Activated naive CD8-positive, alpha-beta T cell treated with anti-CD3 and anti-CD28 coated beads, Interleukin-2, amount 10 ng/mL, durations not matched to agents 7 days and 5 days (primary cell): ENCODE data around the gene FMN1. TPM values are rescaled to one million over a fixed set of nuclear protein-coding genes. Genes with fewer than 3 reads are reported as not detected.

Experiments
- ATAC-seq: fragments of 150-1000 bp; cut with Tn5 transposase; one replicate; pipeline ENCODE4 v1.10.0; 2021; ENCODE audit warnings: low read depth, moderate library complexity
- POLR2A ChIA-PET: fragments of 350-600 bp; sonication (Branson Sonifier 250); formaldehyde crosslinking; loops from one replicate; lab custom pipeline; 2021; ENCODE audit warnings: antibody characterized with exemption; lab: Charles Lee
- DNase-seq: peaks from one replicate; pipeline ENCODE4 v3.0.0; 2021
- H3K27ac Mint-ChIP-seq: one replicate; pipeline ENCODE4 v1.8.0; 2022; ENCODE audit warnings: mild to moderate bottlenecking, mixed read lengths
- H3K27me3 Mint-ChIP-seq: one replicate; pipeline ENCODE4 v1.8.0; 2022; ENCODE audit warnings: mild to moderate bottlenecking, moderate library complexity, mixed read lengths
- H3K36me3 Mint-ChIP-seq: one replicate; pipeline ENCODE4 v1.8.0; 2021; ENCODE audit warnings: mild to moderate bottlenecking, mixed read lengths
- H3K4me1 Mint-ChIP-seq: one replicate; pipeline ENCODE4 v1.8.0; 2021; ENCODE audit warnings: mixed read lengths
- H3K4me3 Mint-ChIP-seq: one replicate; pipeline ENCODE4 v1.8.0; 2022; ENCODE audit warnings: mild to moderate bottlenecking, moderate library complexity, mixed read lengths
- H3K9me3 Mint-ChIP-seq: one replicate; pipeline ENCODE4 v1.8.0; 2021; ENCODE audit warnings: mixed read lengths
- total RNA-seq, 2 experiments: library from RNA; stranded (reverse); gene quantifications; one replicate each; pipeline ENCODE4 v1.2.3, GENCODE V29; 2021

Gene FMN1
- total RNA-seq, 2 experiments from 2014 or later, result 0.08 to 0.45 TPM

- no peaks in the 10 kb centered on the region for H3K9me3 Mint-ChIP-seq
- ATAC-seq (no peak), DNase-seq (no peak)
- H3K4me1 Mint-ChIP-seq, result no peaks in the 10 kb centered on the region
- H3K27me3 Mint-ChIP-seq, result peaks cover 7% of the 10 kb centered on the region
- H3K4me3 Mint-ChIP-seq, result no peak overlapping the region
- POLR2A ChIA-PET, result no interaction called here
- H3K36me3 Mint-ChIP-seq, result no peaks in the 10 kb centered on the region
- H3K27ac Mint-ChIP-seq, result no peak overlapping the region
Measured at GRCh38 chr15:32893421-32893820, 301.1 kb downstream of the FMN1 start.

GRCh38 chr15:32889214-32889613, 305.3 kb downstream of the FMN1 start:
- ATAC-seq, result no peak
- Mint-ChIP-seq H3K4me1 (no peaks in the 10 kb centered on the region), H3K9me3 (no peaks in the 10 kb centered on the region), H3K27me3 (peaks cover 6% of the 10 kb centered on the region), H3K36me3 (no peaks in the 10 kb centered on the region), H3K27ac (no peak overlapping the region), H3K4me3 (no peak overlapping the region)
- POLR2A ChIA-PET, result no interaction called here
- no peak for DNase-seq

GRCh38 chr15:32888221-32888761, 306.2 kb downstream of the FMN1 start:
- H3K9me3 Mint-ChIP-seq, result no peaks in the 10 kb centered on the region
- ATAC-seq, result no peak
- peaks cover 6% of the 10 kb centered on the region for H3K27me3 Mint-ChIP-seq
- no peak overlapping the region for H3K27ac Mint-ChIP-seq
- H3K4me1 Mint-ChIP-seq, result no peaks in the 10 kb centered on the region
- no peaks in the 10 kb centered on the region for H3K36me3 Mint-ChIP-seq
- no peak overlapping the region for H3K4me3 Mint-ChIP-seq
- POLR2A ChIA-PET, result no interaction called here
- no peak for DNase-seq

GRCh38 chr15:32887090-32887489, 307.4 kb downstream of the FMN1 start:
- ATAC-seq (no peak), DNase-seq (no peak)
- H3K27ac Mint-ChIP-seq, result no peak overlapping the region
- H3K9me3 Mint-ChIP-seq, result no peaks in the 10 kb centered on the region
- POLR2A ChIA-PET, result no interaction called here
- H3K36me3 Mint-ChIP-seq, result no peaks in the 10 kb centered on the region
- H3K4me3 Mint-ChIP-seq, result no peak overlapping the region
- H3K27me3 Mint-ChIP-seq, result peaks cover 6% of the 10 kb centered on the region
- H3K4me1 Mint-ChIP-seq, result no peaks in the 10 kb centered on the region

GRCh38 chr15:32886459-32886858, 308.1 kb downstream of the FMN1 start:
- H3K4me1 Mint-ChIP-seq, result no peaks in the 10 kb centered on the region
- no peaks in the 10 kb centered on the region for H3K36me3 Mint-ChIP-seq
- no peak overlapping the region for H3K4me3 Mint-ChIP-seq
- POLR2A ChIA-PET, result no interaction called here
- peaks cover 6% of the 10 kb centered on the region for H3K27me3 Mint-ChIP-seq
- ATAC-seq (no peak), DNase-seq (no peak)
- no peaks in the 10 kb centered on the region for H3K9me3 Mint-ChIP-seq
- H3K27ac Mint-ChIP-seq, result no peak overlapping the region

GRCh38 chr15:32885713-32886112, 308.8 kb downstream of the FMN1 start:
- no peak for ATAC-seq
- DNase-seq, result no peak
- POLR2A ChIA-PET, result no interaction called here
- Mint-ChIP-seq H3K27me3 (peaks cover 6% of the 10 kb centered on the region), H3K27ac (no peak overlapping the region), H3K4me1 (no peaks in the 10 kb centered on the region), H3K9me3 (no peaks in the 10 kb centered on the region), H3K4me3 (no peak overlapping the region), H3K36me3 (no peaks in the 10 kb centered on the region)

- ATAC-seq, result no peak
Measured at GRCh38 chr15:32884146-32884545, 310.4 kb downstream of the FMN1 start.

GRCh38 chr15:32882955-32883354, 311.6 kb downstream of the FMN1 start:
- H3K4me1 Mint-ChIP-seq, result no peaks in the 10 kb centered on the region
- DNase-seq (no peak), ATAC-seq (no peak)
- no peaks in the 10 kb centered on the region for H3K9me3 Mint-ChIP-seq
- peaks cover 11% of the 10 kb centered on the region for H3K27me3 Mint-ChIP-seq
- H3K4me3 Mint-ChIP-seq, result no peak overlapping the region
- H3K27ac Mint-ChIP-seq, result no peak overlapping the region
- H3K36me3 Mint-ChIP-seq, result no peaks in the 10 kb centered on the region
- POLR2A ChIA-PET, result no interaction called here

More at GRCh38 chr15:32884146-32884545, 310.4 kb downstream of the FMN1 start:
- H3K9me3 Mint-ChIP-seq, result no peaks in the 10 kb centered on the region
- peaks cover 9% of the 10 kb centered on the region for H3K27me3 Mint-ChIP-seq
- no peak overlapping the region for H3K4me3 Mint-ChIP-seq
- POLR2A ChIA-PET, result no interaction called here
- no peak for DNase-seq
- no peaks in the 10 kb centered on the region for H3K36me3 Mint-ChIP-seq
- H3K4me1 Mint-ChIP-seq, result no peaks in the 10 kb centered on the region
- H3K27ac Mint-ChIP-seq, result no peak overlapping the region

- H3K27me3 Mint-ChIP-seq, result peaks cover 11% of the 10 kb centered on the region
- no peaks in the 10 kb centered on the region for H3K9me3 Mint-ChIP-seq
- H3K36me3 Mint-ChIP-seq, result no peaks in the 10 kb centered on the region
- H3K27ac Mint-ChIP-seq, result no peak overlapping the region
- POLR2A ChIA-PET, result no interaction called here
- H3K4me3 Mint-ChIP-seq, result no peak overlapping the region
- ATAC-seq, result no peak
- H3K4me1 Mint-ChIP-seq, result no peaks in the 10 kb centered on the region
- DNase-seq, result no peak
Measured at GRCh38 chr15:32881528-32881927, 313.0 kb downstream of the FMN1 start.

GRCh38 chr15:32880642-32881041, 313.9 kb downstream of the FMN1 start:
- H3K27me3 Mint-ChIP-seq, result peaks cover 11% of the 10 kb centered on the region
- H3K36me3 Mint-ChIP-seq, result no peaks in the 10 kb centered on the region
- no peaks in the 10 kb centered on the region for H3K4me1 Mint-ChIP-seq
- DNase-seq, result no peak
- no peak overlapping the region for H3K27ac Mint-ChIP-seq
- no peaks in the 10 kb centered on the region for H3K9me3 Mint-ChIP-seq
- ATAC-seq, result no peak
- H3K4me3 Mint-ChIP-seq, result no peak overlapping the region
- POLR2A ChIA-PET, result no interaction called here

- no peak overlapping the region for H3K27ac Mint-ChIP-seq
- no peaks in the 10 kb centered on the region for H3K9me3 Mint-ChIP-seq
- no peaks in the 10 kb centered on the region for H3K4me1 Mint-ChIP-seq
- H3K4me3 Mint-ChIP-seq, result no peak overlapping the region
- peaks cover 12% of the 10 kb centered on the region for H3K27me3 Mint-ChIP-seq
- ATAC-seq (no peak), DNase-seq (no peak)
- POLR2A ChIA-PET, result no interaction called here
- no peaks in the 10 kb centered on the region for H3K36me3 Mint-ChIP-seq
Measured at GRCh38 chr15:32879980-32880379, 314.5 kb downstream of the FMN1 start.

- POLR2A ChIA-PET, result no interaction called here
- H3K27me3 Mint-ChIP-seq, result peaks cover 8% of the 10 kb centered on the region
- H3K4me1 Mint-ChIP-seq, result no peaks in the 10 kb centered on the region
- ATAC-seq (no peak), DNase-seq (no peak)
- H3K36me3 Mint-ChIP-seq, result no peaks in the 10 kb centered on the region
- no peaks in the 10 kb centered on the region for H3K9me3 Mint-ChIP-seq
- no peak overlapping the region for H3K27ac Mint-ChIP-seq
- no peak overlapping the region for H3K4me3 Mint-ChIP-seq
Measured at GRCh38 chr15:32878869-32879805, 315.4 kb downstream of the FMN1 start.

- Mint-ChIP-seq H3K27me3 (peaks cover 8% of the 10 kb centered on the region), H3K9me3 (no peaks in the 10 kb centered on the region), H3K36me3 (no peaks in the 10 kb centered on the region), H3K4me1 (no peaks in the 10 kb centered on the region), H3K4me3 (no peak overlapping the region), H3K27ac (no peak overlapping the region)
- POLR2A ChIA-PET, result no interaction called here
- ATAC-seq (no peak), DNase-seq (no peak)
Measured at GRCh38 chr15:32878342-32878741, 316.2 kb downstream of the FMN1 start.
